ENCODE results near the gene SUV39H1. TPM values are rescaled to one million over a fixed set of nuclear protein-coding genes. Genes with fewer than 3 reads are reported as not detected.
A peak's percentile ranks its signal among the peaks of the same experiment; 100 is the strongest.

SUV39H1 gene
- total and polyA plus RNA-seq, 9 of the 15 experiments (the other 6 are each of a cell fraction or from before 2014, with no cell fraction given), result 4.7 to 34.7 (median 17.9) TPM

GRCh38 chrX:48676106-48676892 is 20.2 kb upstream of the SUV39H1 start (continued):
- TF ChIP-seq, protein P1, sequence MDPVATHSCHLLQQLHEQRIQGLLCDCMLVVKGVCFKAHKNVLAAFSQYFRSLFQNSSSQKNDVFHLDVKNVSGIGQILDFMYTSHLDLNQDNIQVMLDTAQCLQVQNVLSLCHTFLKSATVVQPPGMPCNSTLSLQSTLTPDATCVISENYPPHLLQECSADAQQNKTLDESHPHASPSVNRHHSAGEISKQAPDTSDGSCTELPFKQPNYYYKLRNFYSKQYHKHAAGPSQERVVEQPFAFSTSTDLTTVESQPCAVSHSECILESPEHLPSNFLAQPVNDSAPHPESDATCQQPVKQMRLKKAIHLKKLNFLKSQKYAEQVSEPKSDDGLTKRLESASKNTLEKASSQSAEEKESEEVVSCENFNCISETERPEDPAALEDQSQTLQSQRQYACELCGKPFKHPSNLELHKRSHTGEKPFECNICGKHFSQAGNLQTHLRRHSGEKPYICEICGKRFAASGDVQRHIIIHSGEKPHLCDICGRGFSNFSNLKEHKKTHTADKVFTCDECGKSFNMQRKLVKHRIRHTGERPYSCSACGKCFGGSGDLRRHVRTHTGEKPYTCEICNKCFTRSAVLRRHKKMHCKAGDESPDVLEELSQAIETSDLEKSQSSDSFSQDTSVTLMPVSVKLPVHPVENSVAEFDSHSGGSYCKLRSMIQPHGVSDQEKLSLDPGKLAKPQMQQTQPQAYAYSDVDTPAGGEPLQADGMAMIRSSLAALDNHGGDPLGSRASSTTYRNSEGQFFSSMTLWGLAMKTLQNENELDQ (CRISPR knock-in tag; IDR thresholded peaks at IDR 0.05; ENCODE audit: borderline replicate concordance), result no peak
- TF ChIP-seq ZFP30 (CRISPR knock-in tag; IDR thresholded peaks at IDR 0.05; ENCODE audit: borderline replicate concordance) (no peak), MBD2 (IDR thresholded peaks at IDR 0.05; ENCODE audit: borderline replicate concordance, low read depth) (peak; percentile 48; the same call in 1 of the 2 replicates), FOXK1 (CRISPR knock-in tag; IDR thresholded peaks at IDR 0.05; ENCODE audit: borderline replicate concordance) (0 out of 2 replicates have a peak, but pooled peaks have one; percentile 45), ZSCAN29 (IDR thresholded peaks at IDR 0.05) (no peak), CBX3 (IDR thresholded peaks at IDR 0.05; ENCODE audit: borderline replicate concordance in 1 of 2, low read length in 2 of 2) (no peak), ZNF395 (CRISPR knock-in tag; IDR thresholded peaks at IDR 0.05) (no peak), POLR2AphosphoS5 (IDR thresholded peaks at IDR 0.05; ENCODE audit: control insufficient read depth, insufficient read depth, low read depth, low read length) (peak; percentile 53; the same call in 1 of the 2 replicates), L3MBTL2 (IDR thresholded peaks at IDR 0.05) (peak; percentile 71), ILF3 (IDR thresholded peaks at IDR 0.05; ENCODE audit: borderline replicate concordance) (no peak), ZFX (CRISPR knock-in tag; IDR thresholded peaks at IDR 0.05) (peak; percentile 80), KDM4B (IDR thresholded peaks at IDR 0.05; ENCODE audit: borderline replicate concordance in 2 of 2, low read depth in 1 of 2) (peak in 1 of 2 experiments; percentile 67; a peak in 2 of 4 replicates), MEIS2 (IDR thresholded peaks at IDR 0.05; ENCODE audit: partially characterized antibody) (peak; percentile 75), TGIF2 (CRISPR knock-in tag; IDR thresholded peaks at IDR 0.05) (no peak), UBTF (IDR thresholded peaks at IDR 0.05; ENCODE audit: borderline replicate concordance in 1 of 2, low read depth in 2 of 2, low read length in 2 of 2) (no peak), ZNF146 (CRISPR knock-in tag; IDR thresholded peaks at IDR 0.05; ENCODE audit: unreplicated experiment) (no peak)
- TF ChIP-seq, protein P2, sequence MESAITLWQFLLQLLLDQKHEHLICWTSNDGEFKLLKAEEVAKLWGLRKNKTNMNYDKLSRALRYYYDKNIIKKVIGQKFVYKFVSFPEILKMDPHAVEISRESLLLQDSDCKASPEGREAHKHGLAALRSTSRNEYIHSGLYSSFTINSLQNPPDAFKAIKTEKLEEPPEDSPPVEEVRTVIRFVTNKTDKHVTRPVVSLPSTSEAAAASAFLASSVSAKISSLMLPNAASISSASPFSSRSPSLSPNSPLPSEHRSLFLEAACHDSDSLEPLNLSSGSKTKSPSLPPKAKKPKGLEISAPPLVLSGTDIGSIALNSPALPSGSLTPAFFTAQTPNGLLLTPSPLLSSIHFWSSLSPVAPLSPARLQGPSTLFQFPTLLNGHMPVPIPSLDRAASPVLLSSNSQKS (CRISPR knock-in tag; IDR thresholded peaks at IDR 0.05), result no peak
- TF ChIP-seq, protein P3, sequence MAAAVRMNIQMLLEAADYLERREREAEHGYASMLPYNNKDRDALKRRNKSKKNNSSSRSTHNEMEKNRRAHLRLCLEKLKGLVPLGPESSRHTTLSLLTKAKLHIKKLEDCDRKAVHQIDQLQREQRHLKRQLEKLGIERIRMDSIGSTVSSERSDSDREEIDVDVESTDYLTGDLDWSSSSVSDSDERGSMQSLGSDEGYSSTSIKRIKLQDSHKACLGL (CRISPR knock-in tag; IDR thresholded peaks at IDR 0.05; ENCODE audit: borderline replicate concordance, poor library complexity, severe bottlenecking), result no peak

Data from K562 (cell line).